Measurements from ENCODE around the gene CASP9.
"Not testable (repeated sequence)": the region's sequence is repeated elsewhere in the genome, so short reads cannot be mapped to it uniquely, and the experiment has no call there.

GRCh38 chr1:15514557-15514956, 9.5 kb downstream of the CASP9 start:
- not testable (repeated sequence) for TF ChIP-seq CTCF, EP300 (IDR thresholded peaks at IDR 0.05)
